Gastrocnemius medialis (tissue), 4 donors: ENCODE measurements around the gene TMEM186.
"Not testable (repeated sequence)": the region's sequence is repeated elsewhere in the genome, so short reads cannot be mapped to it uniquely, and the experiment has no call there.

Experiments
- CTCF ChIP-seq, 5 experiments: fragments of 450-650 bp in 3 of 5; fragments of 200-600 bp in 2 of 5; sonication (generic) in 2 of 5; IDR thresholded peaks in 4 of 5; conservative IDR thresholded peaks in 1 of 5; 1 replicate in 4 of 5; 2 replicates in 1 of 5; pipeline ENCODE4 v1.5.1; 2016 to 2019; ENCODE audit warnings: antibody characterized with exemption in 5 of 5, mild to moderate bottlenecking in 3 of 5, moderate library complexity in 3 of 5
- POLR2A ChIP-seq, 2 donors: fragments of 450-650 bp; IDR thresholded peaks; one replicate each; pipeline ENCODE4 v1.6.1; 2017; ENCODE audit warnings: antibody characterized with exemption in 2 of 2, mild to moderate bottlenecking in 2 of 2, moderate library complexity in 2 of 2

GRCh38 chr16:8842016-8842415 lies 44.6 kb upstream of the TMEM186 start:
- not testable (repeated sequence) for TF ChIP-seq CTCF (IDR thresholded peaks at IDR 0.05 in 4 of 5, conservative IDR thresholded peaks at IDR 0.05 in 1 of 5); POLR2A (IDR thresholded peaks at IDR 0.05)
